Hepatocyte (in vitro differentiated cells): ENCODE results near the gene TOR1AIP2.

Source experiments
- CTCF ChIP-seq: fragments of 200-600 bp; sonication (generic); IDR thresholded peaks from 2 replicates; pipeline ENCODE4 v1.5.1; 2016; ENCODE audit warnings: antibody characterized with exemption, mild to moderate bottlenecking; ENCODE audit not compliant: poor library complexity
- EZH2 ChIP-seq: fragments of 200-600 bp; sonication (generic); IDR thresholded peaks from 2 replicates; pipeline ENCODE4 v1.6.1; 2016; ENCODE audit warnings: antibody characterized with exemption, mild to moderate bottlenecking, borderline replicate concordance
- EZH2phosphoT487 ChIP-seq: fragments of 200-600 bp; sonication (generic); IDR thresholded peaks from one replicate; pipeline ENCODE4 v1.6.1; 2018; ENCODE audit warnings: antibody characterized with exemption, mild to moderate bottlenecking, low read depth, moderate library complexity; ENCODE audit not compliant: unreplicated experiment, severe bottlenecking

- TF ChIP-seq CTCF = no peak
- TF ChIP-seq EZH2 = no peak
- TF ChIP-seq EZH2phosphoT487 = no peak
These were observed 24.5 kb downstream of the TOR1AIP2 start for GRCh38 chr1:179853102-179853501.
